ENCODE measurements around the gene MYCN.

GRCh38 chr2:15897431-15898098 is 42.8 kb upstream of the MYCN start:
- TF ChIP-seq CTCF (conservative IDR thresholded peaks at IDR 0.05 in 1 of 2, IDR thresholded peaks at IDR 0.05 in 1 of 2; ENCODE audit: low read depth in 1 of 2, low read length in 2 of 2), result no peak
- no peak for TF ChIP-seq EZH2 (IDR thresholded peaks at IDR 0.05; ENCODE audit: low read length, missing control alignments)

Data from fibroblast of lung (primary cell).